MM.1S (cell line): ENCODE data around the gene CMTR1.
"Not testable (repeated sequence)": the region's sequence is repeated elsewhere in the genome, so short reads cannot be mapped to it uniquely, and the experiment has no call there.

Experiments
- DNase-seq: peaks from one replicate; pipeline ENCODE4 v3.0.0-alpha.2; 2015
- H2AFZ ChIP-seq: fragments of 300-600 bp; sonication (generic); 2 replicates; pipeline ENCODE4 v1.6.0; 2016; ENCODE audit warnings: antibody characterized with exemption, low read length
- H3F3A ChIP-seq: fragments of 300-600 bp; sonication (generic); 2 replicates; pipeline ENCODE4 v1.6.1; 2016; ENCODE audit warnings: mild to moderate bottlenecking, antibody characterized with exemption, low read length, moderate library complexity, mixed read lengths; ENCODE audit not compliant: insufficient read depth
- H3K27ac ChIP-seq: fragments of 300-600 bp; sonication (generic); 2 replicates; pipeline ENCODE4 v1.5.1; 2016; ENCODE audit warnings: mild to moderate bottlenecking, low read length
- H3K27me3 ChIP-seq: fragments of 300-600 bp; sonication (generic); replicated peaks from 2 replicates; pipeline ENCODE4 v1.6.0; 2016; ENCODE audit warnings: low read length; ENCODE audit not compliant: insufficient read depth
- H3K36me3 ChIP-seq: fragments of 300-600 bp; sonication (generic); replicated peaks from 2 replicates; pipeline ENCODE4 v1.6.1; 2016; ENCODE audit warnings: mild to moderate bottlenecking, low read length, mixed read lengths; ENCODE audit not compliant: insufficient read depth
- H3K4me1 ChIP-seq: fragments of 300-600 bp; sonication (generic); 2 replicates; pipeline ENCODE4 v1.6.1; 2016; ENCODE audit warnings: low read length, mixed read lengths
- H3K4me2 ChIP-seq: fragments of 300-600 bp; sonication (generic); 2 replicates; pipeline ENCODE4 v1.6.0; 2016; ENCODE audit warnings: low read depth, low read length
- H3K4me3 ChIP-seq: fragments of 300-600 bp; sonication (generic); 2 replicates; pipeline ENCODE4 v1.5.1; 2016; ENCODE audit warnings: low read length, mixed read lengths
- H3K79me2 ChIP-seq: fragments of 300-600 bp; sonication (generic); 2 replicates; pipeline ENCODE4 v1.6.1; 2016; ENCODE audit warnings: mixed run types, low read length, mixed read lengths
- H3K9ac ChIP-seq: fragments of 300-600 bp; sonication (generic); 2 replicates; pipeline ENCODE4 v1.6.1; 2016; ENCODE audit warnings: low read length, mixed read lengths
- H3K9me2 ChIP-seq: fragments of 300-600 bp; sonication (generic); replicated peaks from 2 replicates; pipeline ENCODE4 v1.6.1; 2016; ENCODE audit warnings: mild to moderate bottlenecking, low read length, mixed read lengths; ENCODE audit not compliant: insufficient read depth
- H3K9me3 ChIP-seq: fragments of 300-600 bp; sonication (generic); replicated peaks from 2 replicates; pipeline ENCODE4 v1.6.1; 2016; ENCODE audit warnings: mild to moderate bottlenecking, low read length, mixed read lengths; ENCODE audit not compliant: insufficient read depth
- H4K20me1 ChIP-seq: fragments of 300-600 bp; sonication (generic); 2 replicates; pipeline ENCODE4 v1.6.1; 2016; ENCODE audit warnings: mild to moderate bottlenecking, low read length, moderate library complexity, mixed read lengths; ENCODE audit not compliant: insufficient read depth
- CTCF ChIP-seq: fragments of 300-600 bp; sonication (generic); IDR thresholded peaks from 2 replicates; pipeline ENCODE4 v1.5.1; 2016; ENCODE audit warnings: antibody characterized with exemption, low read length, mixed read lengths
- EZH2 ChIP-seq: fragments of 300-600 bp; sonication (generic); optimal IDR thresholded peaks from 2 replicates; pipeline ENCODE3; 2017; ENCODE audit warnings: low read depth, mild to moderate bottlenecking, antibody characterized with exemption, low read length, mixed read lengths
- EZH2phosphoT487 ChIP-seq: fragments of 300-600 bp; sonication (generic); IDR thresholded peaks from 2 replicates; pipeline ENCODE4 v1.6.1; 2018; ENCODE audit warnings: antibody characterized with exemption, low read length

The CMTR1 gene

GRCh38 chr6:37500294-37500608, 67.2 kb downstream of the CMTR1 start:
- H3K4me3 ChIP-seq, result peak overlapping the region; percentile 84
- no peak for TF ChIP-seq EZH2phosphoT487
- TF ChIP-seq EZH2, result no peak
- TF ChIP-seq CTCF, result no peak

GRCh38 chr6:37500904-37501303, 67.9 kb downstream of the CMTR1 start:
- H2AFZ ChIP-seq, H3K9me3 ChIP-seq: not testable (repeated sequence)

More at GRCh38 chr6:37500294-37500608, 67.2 kb downstream of the CMTR1 start:
- no peaks in the 10 kb centered on the region for H3F3A ChIP-seq
- H3K4me2 ChIP-seq, result peak overlapping the region; percentile 49
- peak overlapping the region; percentile 76 for H2AFZ ChIP-seq
- no peak overlapping the region for H3K27ac ChIP-seq
- H3K9ac ChIP-seq, result peak overlapping the region; percentile 88; the same call in 1 of the 2 replicates
- H3K9me3 ChIP-seq, result no peaks in the 10 kb centered on the region
- H3K79me2 ChIP-seq, result peaks cover 9% of the 10 kb centered on the region
- no peaks in the 10 kb centered on the region for H3K36me3 ChIP-seq
- DNase-seq, result no peak
- no peaks in the 10 kb centered on the region for H3K27me3 ChIP-seq
- H3K4me1 ChIP-seq, result peaks cover 5% of the 10 kb centered on the region; the same call in 1 of the 2 replicates
- H4K20me1 ChIP-seq, result no peaks in the 10 kb centered on the region
- no peaks in the 10 kb centered on the region for H3K9me2 ChIP-seq

GRCh38 chr6:37501632-37502491, 68.8 kb downstream of the CMTR1 start:
- H3K4me2 ChIP-seq, result no peak overlapping the region
- H3F3A ChIP-seq, result no peaks in the 10 kb centered on the region
- no peak overlapping the region for H2AFZ ChIP-seq
- H3K27ac ChIP-seq, result no peak overlapping the region
- no peaks in the 10 kb centered on the region for H3K9me2 ChIP-seq
- no peaks in the 10 kb centered on the region for H3K27me3 ChIP-seq
- peaks cover 9% of the 10 kb centered on the region for H3K79me2 ChIP-seq
- H3K4me3 ChIP-seq, result no peak overlapping the region
- no peak overlapping the region for H3K9ac ChIP-seq
- no peak for TF ChIP-seq EZH2phosphoT487
- no peak for TF ChIP-seq CTCF
- no peak for TF ChIP-seq EZH2
- H3K4me1 ChIP-seq, result peaks cover 5% of the 10 kb centered on the region; the same call in 1 of the 2 replicates
- no peaks in the 10 kb centered on the region for H4K20me1 ChIP-seq
- no peak for DNase-seq
- no peaks in the 10 kb centered on the region for H3K36me3 ChIP-seq
- H3K9me3 ChIP-seq, result no peaks in the 10 kb centered on the region

More at GRCh38 chr6:37500904-37501303, 67.9 kb downstream of the CMTR1 start:
- not testable (repeated sequence) for H3K27me3 ChIP-seq, H3K4me2 ChIP-seq, H3F3A ChIP-seq, H3K36me3 ChIP-seq, H3K27ac ChIP-seq, DNase-seq, H4K20me1 ChIP-seq, H3K4me1 ChIP-seq, H3K9me2 ChIP-seq, H3K9ac ChIP-seq, H3K4me3 ChIP-seq, H3K79me2 ChIP-seq

- peaks cover 5% of the 10 kb centered on the region; the same call in 1 of the 2 replicates for H3K4me1 ChIP-seq
- H3K27ac ChIP-seq, result no peak overlapping the region
- no peak overlapping the region for H3K9ac ChIP-seq
- H3K79me2 ChIP-seq, result peaks cover 9% of the 10 kb centered on the region
- H2AFZ ChIP-seq, result no peak overlapping the region
- no peak for TF ChIP-seq EZH2phosphoT487
- no peak for TF ChIP-seq EZH2
- no peak for TF ChIP-seq CTCF
- no peaks in the 10 kb centered on the region for H3K9me2 ChIP-seq
- no peaks in the 10 kb centered on the region for H3K9me3 ChIP-seq
- no peak overlapping the region for H3K4me2 ChIP-seq
- DNase-seq, result no peak
- H3K36me3 ChIP-seq, result no peaks in the 10 kb centered on the region
- no peaks in the 10 kb centered on the region for H4K20me1 ChIP-seq
- H3K4me3 ChIP-seq, result no peak overlapping the region
- no peaks in the 10 kb centered on the region for H3F3A ChIP-seq
- H3K27me3 ChIP-seq, result no peaks in the 10 kb centered on the region
These were observed 69.8 kb downstream of the CMTR1 start for GRCh38 chr6:37502703-37503291.
